H9 (cell line): ENCODE results near the gene LAX1. TPM values are rescaled to one million over a fixed set of nuclear protein-coding genes. Genes with fewer than 3 reads are reported as not detected.

Source experiments
- DNase-seq: peaks from one replicate; pipeline ENCODE4 v3.0.0-alpha.2; 2017
- H2AFZ ChIP-seq: one replicate; pipeline ENCODE4 v1.6.1; 2013; ENCODE audit warnings: mild to moderate bottlenecking, low read length, control low read depth, moderate library complexity
- H2AK5ac ChIP-seq: 2 replicates; pipeline ENCODE4 v1.6.1; 2013; ENCODE audit warnings: low read length, control low read depth, mixed read lengths; ENCODE audit not compliant: insufficient read length
- H2BK120ac ChIP-seq: one replicate; pipeline ENCODE4 v1.6.1; 2013; ENCODE audit warnings: low read depth, mild to moderate bottlenecking, low read length, control low read depth, inconsistent platforms; ENCODE audit not compliant: poor library complexity, severe bottlenecking
- H2BK12ac ChIP-seq: 2 replicates; pipeline ENCODE4 v1.6.1; 2013; ENCODE audit warnings: low read length, control low read depth, mixed read lengths, low read depth; ENCODE audit not compliant: insufficient read length
- H2BK15ac ChIP-seq: 2 replicates; pipeline ENCODE4 v1.6.1; 2013; ENCODE audit warnings: low read depth, low read length, control low read depth
- H2BK20ac ChIP-seq: one replicate; pipeline ENCODE4 v1.6.1; 2013; ENCODE audit warnings: low read depth, mild to moderate bottlenecking, low read length, control low read depth, inconsistent platforms; ENCODE audit not compliant: poor library complexity, severe bottlenecking
- H2BK5ac ChIP-seq: 2 replicates; pipeline ENCODE4 v1.6.1; 2013; ENCODE audit warnings: low read length, control low read depth, mixed read lengths; ENCODE audit not compliant: insufficient read length
- H3K14ac ChIP-seq: 2 replicates; pipeline ENCODE4 v1.6.1; 2013; ENCODE audit warnings: low read length, control low read depth; ENCODE audit not compliant: insufficient read depth
- H3K18ac ChIP-seq: 2 replicates; pipeline ENCODE4 v1.6.1; 2013; ENCODE audit warnings: low read depth, mild to moderate bottlenecking, mixed read lengths, low read length, control low read depth; ENCODE audit not compliant: insufficient read length
- H3K23ac ChIP-seq: 2 replicates; pipeline ENCODE4 v1.6.1; 2013; ENCODE audit warnings: low read length, control low read depth, mixed read lengths, low read depth; ENCODE audit not compliant: insufficient read length
- H3K23me2 ChIP-seq: 2 replicates; pipeline ENCODE4 v1.6.1; 2013; ENCODE audit warnings: low read depth, mild to moderate bottlenecking, mixed read lengths, low read length, control low read depth; ENCODE audit not compliant: insufficient read length, poor library complexity, severe bottlenecking
- H3K27ac ChIP-seq: 2 replicates; pipeline ENCODE4 v1.5.1; 2013; ENCODE audit warnings: low read length, control low read depth, mixed read lengths, low read depth; ENCODE audit not compliant: insufficient read length
- H3K27me3 ChIP-seq: 2 replicates; pipeline ENCODE4 v1.6.1; 2013; ENCODE audit warnings: low read length, control low read depth, inconsistent platforms; ENCODE audit not compliant: insufficient read depth
- H3K4ac ChIP-seq: 2 replicates; pipeline ENCODE4 v1.6.1; 2013; ENCODE audit warnings: low read depth, mild to moderate bottlenecking, control low read depth, inconsistent platforms, low read length, moderate library complexity
- H3K4me1 ChIP-seq: 2 replicates; pipeline ENCODE4 v1.6.1; 2013; ENCODE audit warnings: low read length, control low read depth, inconsistent platforms; ENCODE audit not compliant: insufficient read depth
- H3K4me2 ChIP-seq: 2 replicates; pipeline ENCODE4 v1.6.1; 2013; ENCODE audit warnings: low read length, control low read depth, mixed read lengths; ENCODE audit not compliant: insufficient read length, insufficient read depth
- H3K56ac ChIP-seq: 2 replicates; pipeline ENCODE4 v1.6.1; 2013; ENCODE audit warnings: low read depth, mild to moderate bottlenecking, mixed read lengths, low read length, control low read depth; ENCODE audit not compliant: insufficient read length
- H3K79me1 ChIP-seq: 2 replicates; pipeline ENCODE4 v1.6.1; 2013; ENCODE audit warnings: low read depth, mild to moderate bottlenecking, moderate library complexity, low read length, control low read depth, inconsistent platforms; ENCODE audit not compliant: insufficient read depth, poor library complexity, severe bottlenecking
- H3K79me2 ChIP-seq: 2 replicates; pipeline ENCODE4 v1.6.1; 2013; ENCODE audit warnings: low read length, control low read depth, inconsistent platforms; ENCODE audit not compliant: insufficient read depth
- H3K9ac ChIP-seq: 2 replicates; pipeline ENCODE4 v1.6.1; 2013; ENCODE audit warnings: low read length, control low read depth, mixed read lengths; ENCODE audit not compliant: insufficient read length; ENCODE audit errors: extremely low read depth
- H3K9me3 ChIP-seq: one replicate; pipeline ENCODE4 v1.6.1; 2013; ENCODE audit warnings: low read depth, low read length, inconsistent platforms; ENCODE audit not compliant: control insufficient read depth
- H3T11ph ChIP-seq: one replicate; pipeline ENCODE4 v1.6.1; 2013; ENCODE audit warnings: mild to moderate bottlenecking, low read length, control low read depth, inconsistent platforms
- H4K20me1 ChIP-seq: one replicate; pipeline ENCODE4 v1.6.1; 2013; ENCODE audit not compliant: control insufficient read depth, insufficient read length, insufficient read depth
- H4K5ac ChIP-seq: 2 replicates; pipeline ENCODE4 v1.6.1; 2013; ENCODE audit warnings: low read depth, mild to moderate bottlenecking, mixed read lengths, low read length, control low read depth; ENCODE audit not compliant: insufficient read length
- H4K8ac ChIP-seq: replicated peaks from 2 replicates; pipeline ENCODE4 v1.6.1; 2013; ENCODE audit warnings: low read length, control low read depth, mixed read lengths, low read depth; ENCODE audit not compliant: insufficient read length
- H4K91ac ChIP-seq: 2 replicates; pipeline ENCODE4 v1.6.1; 2013; ENCODE audit warnings: low read depth, mild to moderate bottlenecking, moderate library complexity, mixed read lengths, low read length, control low read depth; ENCODE audit not compliant: insufficient read length
- H3K27ac Mint-ChIP-seq, 3 experiments: 2 replicates in 2 of 3; 3 replicates in 1 of 3; pipeline ENCODE4 v1.8.0; 2020 to 2021; ENCODE audit warnings: mixed read lengths in 3 of 3, mild to moderate bottlenecking in 1 of 3, moderate library complexity in 1 of 3
- H3K27me3 Mint-ChIP-seq: 2 replicates; pipeline ENCODE4 v1.8.0; 2021; ENCODE audit warnings: low read depth, mild to moderate bottlenecking, moderate library complexity, mixed read lengths
- H3K36me3 Mint-ChIP-seq, 3 experiments: 2 replicates in 2 of 3; 3 replicates in 1 of 3; pipeline ENCODE4 v1.8.0; 2020 to 2021; ENCODE audit warnings: low read depth in 3 of 3, mixed read lengths in 3 of 3; ENCODE audit not compliant: insufficient read depth in 1 of 3
- H3K4me1 Mint-ChIP-seq, 2 experiments: 2 replicates each; pipeline ENCODE4 v1.8.0; 2020; ENCODE audit warnings: mixed read lengths in 2 of 2
- H3K4me3 Mint-ChIP-seq, 2 experiments: 2 replicates in 1 of 2; 3 replicates in 1 of 2; pipeline ENCODE4 v1.8.0; 2020 to 2021; ENCODE audit warnings: mild to moderate bottlenecking in 2 of 2, mixed read lengths in 2 of 2, moderate library complexity in 1 of 2
- H3K9me3 Mint-ChIP-seq, 2 experiments: 2 replicates in 1 of 2; 3 replicates in 1 of 2; pipeline ENCODE4 v1.8.0; 2020; ENCODE audit warnings: mild to moderate bottlenecking in 2 of 2, mixed read lengths in 2 of 2, moderate library complexity in 1 of 2
- WGBS: extraction: QIAGEN DNeasy Blood & Tissue Kit; methylation state at CpG from one replicate; pipeline ENCODE4 v1.1.7; 2013; ENCODE audit warnings: missing lambda C conversion rate, low lambda C conversion rate, mixed read lengths; ENCODE audit not compliant: insufficient read length; ENCODE audit errors: extremely low coverage; 5-methylcytosine and 5-hydroxymethylcytosine counted together
- total RNA-seq: library from RNA; stranded (reverse); gene quantifications from 2 replicates; pipeline ENCODE4 v1.2.1, GENCODE V29; 2021
- TF ChIP-seq, protein P1 (sequence below): fragments of 200-600 bp; sonication (generic); conservative IDR thresholded peaks from 3 replicates; pipeline ENCODE4 v1.8.0; 2021; ENCODE audit warnings: antibody characterized with exemption, mild to moderate bottlenecking

The LAX1 gene
- total RNA-seq, 1 experiment from 2014 or later: not detected

- Histone ChIP-seq H3K79me2 (no peaks in the 10 kb centered on the region), H3K9ac (no peak overlapping the region), H4K20me1 (no peaks in the 10 kb centered on the region), H3K14ac (no peak overlapping the region), H3K27ac (no peak overlapping the region), H2AK5ac (no peak overlapping the region), H3K79me1 (no peaks in the 10 kb centered on the region), H2BK5ac (no peak overlapping the region), H2BK15ac (no peak overlapping the region), H3K56ac (no peak overlapping the region), H4K8ac (no peak overlapping the region), H4K5ac (no peak overlapping the region), H2BK120ac (no peak overlapping the region), H3T11ph (no peak overlapping the region), H3K4me2 (no peak overlapping the region), H2BK20ac (no peak overlapping the region), H3K4ac (no peak overlapping the region), H3K27me3 (no peaks in the 10 kb centered on the region), H3K9me3 (no peaks in the 10 kb centered on the region), H3K18ac (no peak overlapping the region), H3K23ac (no peak overlapping the region), H2AFZ (no peak overlapping the region), H3K23me2 (no peaks in the 10 kb centered on the region), H4K91ac (no peak overlapping the region), H2BK12ac (no peak overlapping the region), H3K4me1 (no peaks in the 10 kb centered on the region; the same call in 1 of the 2 replicates)
- Mint-ChIP-seq H3K4me1 (peaks cover 0 to 10% of the 10 kb centered on the region in 2 experiments; a peak in 2 of 4 replicates), H3K27me3 (no peaks in the 10 kb centered on the region), H3K36me3 (no peaks in the 10 kb centered on the region), H3K4me3 (no peak overlapping the region), H3K27ac (no peak overlapping the region), H3K9me3 (no peaks in the 10 kb centered on the region; a peak in 1 of 5 replicates)
- no CpG with 5 or more reads among the region's 3 CpGs for WGBS
- DNase-seq: no peak
- TF ChIP-seq, protein P1, sequence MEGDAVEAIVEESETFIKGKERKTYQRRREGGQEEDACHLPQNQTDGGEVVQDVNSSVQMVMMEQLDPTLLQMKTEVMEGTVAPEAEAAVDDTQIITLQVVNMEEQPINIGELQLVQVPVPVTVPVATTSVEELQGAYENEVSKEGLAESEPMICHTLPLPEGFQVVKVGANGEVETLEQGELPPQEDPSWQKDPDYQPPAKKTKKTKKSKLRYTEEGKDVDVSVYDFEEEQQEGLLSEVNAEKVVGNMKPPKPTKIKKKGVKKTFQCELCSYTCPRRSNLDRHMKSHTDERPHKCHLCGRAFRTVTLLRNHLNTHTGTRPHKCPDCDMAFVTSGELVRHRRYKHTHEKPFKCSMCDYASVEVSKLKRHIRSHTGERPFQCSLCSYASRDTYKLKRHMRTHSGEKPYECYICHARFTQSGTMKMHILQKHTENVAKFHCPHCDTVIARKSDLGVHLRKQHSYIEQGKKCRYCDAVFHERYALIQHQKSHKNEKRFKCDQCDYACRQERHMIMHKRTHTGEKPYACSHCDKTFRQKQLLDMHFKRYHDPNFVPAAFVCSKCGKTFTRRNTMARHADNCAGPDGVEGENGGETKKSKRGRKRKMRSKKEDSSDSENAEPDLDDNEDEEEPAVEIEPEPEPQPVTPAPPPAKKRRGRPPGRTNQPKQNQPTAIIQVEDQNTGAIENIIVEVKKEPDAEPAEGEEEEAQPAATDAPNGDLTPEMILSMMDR: no peak
Observed at GRCh38 chr1:203778146-203778545, 13.2 kb downstream of the LAX1 start.
